HL-60 (cell line): ENCODE data around the gene KIF7.

Source experiments
- DNase-seq, 2 experiments: peaks; one replicate each; pipeline ENCODE4 v3.0.0-alpha.2; 2010 to 2020; ENCODE audit warnings: low read depth in 1 of 2, low spot score in 1 of 2
- H3K27ac ChIP-seq: fragments of 250-450 bp; sonication (Bioruptor Pico); replicated peaks from 2 replicates; pipeline ENCODE4 v1.5.1; 2020; ENCODE audit warnings: mild to moderate bottlenecking, moderate library complexity
- H3K27me3 ChIP-seq: fragments of 250-450 bp; sonication (Bioruptor Pico); 2 replicates; pipeline ENCODE4 v1.5.1; 2021; ENCODE audit warnings: mild to moderate bottlenecking, moderate library complexity; ENCODE audit not compliant: insufficient read depth, poor library complexity, severe bottlenecking
- H3K4me3 ChIP-seq: replicated peaks from 2 replicates; pipeline ENCODE4 v1.5.1; 2011; ENCODE audit warnings: mild to moderate bottlenecking, control low read depth, low read length; ENCODE audit not compliant: insufficient read depth
- CTCF ChIP-seq: IDR thresholded peaks from one replicate; pipeline ENCODE4 v1.5.1; 2011; ENCODE audit warnings: low read length, control low read depth, inconsistent platforms; ENCODE audit not compliant: insufficient read depth
- GABPA ChIP-seq: IDR thresholded peaks from 2 replicates; pipeline ENCODE4 v1.6.1; 2012; ENCODE audit warnings: low read depth
- POLR2AphosphoS5 ChIP-seq: IDR thresholded peaks from 2 replicates; pipeline ENCODE4 v1.6.1; 2012; ENCODE audit warnings: low read depth
- REST ChIP-seq: IDR thresholded peaks from 2 replicates; pipeline ENCODE4 v1.6.1; 2012; ENCODE audit warnings: low read depth; ENCODE audit not compliant: insufficient replicate concordance
- SPI1 ChIP-seq: IDR thresholded peaks from 2 replicates; pipeline ENCODE4 v1.6.1; 2012; ENCODE audit warnings: low read depth, mild to moderate bottlenecking, borderline replicate concordance

KIF7 gene

GRCh38 chr15:89625716-89626115 is 29.6 kb downstream of the KIF7 start:
- no peaks in the 10 kb centered on the region for H3K27me3 ChIP-seq
- DNase-seq: no peak
- no peak overlapping the region for H3K27ac ChIP-seq
- TF ChIP-seq SPI1 (no peak), REST (no peak), CTCF (no peak), GABPA (no peak), POLR2AphosphoS5 (no peak)
- H3K4me3 ChIP-seq: no peak overlapping the region

- H3K27me3 ChIP-seq: no peaks in the 10 kb centered on the region
- TF ChIP-seq POLR2AphosphoS5: no peak
- no peak for TF ChIP-seq GABPA
- no peak for TF ChIP-seq SPI1
- TF ChIP-seq REST: no peak
- no peak for TF ChIP-seq CTCF
- DNase-seq: no peak
- no peak overlapping the region for H3K4me3 ChIP-seq
- H3K27ac ChIP-seq: no peak overlapping the region
These were observed 32.1 kb downstream of the KIF7 start for GRCh38 chr15:89623165-89623564.

GRCh38 chr15:89621547-89621946 is 33.7 kb downstream of the KIF7 start:
- TF ChIP-seq POLR2AphosphoS5: no peak
- no peak for TF ChIP-seq SPI1
- no peak for TF ChIP-seq REST
- TF ChIP-seq GABPA: no peak
- TF ChIP-seq CTCF: no peak
- H3K27ac ChIP-seq: no peak overlapping the region
- DNase-seq: no peak

More at GRCh38 chr15:89621547-89621946, 33.7 kb downstream of the KIF7 start:
- Histone ChIP-seq H3K4me3 (no peak overlapping the region), H3K27me3 (no peaks in the 10 kb centered on the region)
